Activated T-cell treated with anti-CD3 and anti-CD28 coated beads, Interleukin-2, amount 50 U/mL, for 4 hours (primary cell): ENCODE results near the gene GON4L. TPM values are rescaled to one million over a fixed set of nuclear protein-coding genes. Genes with fewer than 3 reads are reported as not detected.
"Not testable (repeated sequence)": the region's sequence is repeated elsewhere in the genome, so short reads cannot be mapped to it uniquely, and the experiment has no call there.

Experiments
- ATAC-seq, 2 donors: fragments of 200-7000 bp; cut with Tn5 transposase; one replicate each; pipeline ENCODE4 v1.10.0; 2021
- DNase-seq: peaks from one replicate; pipeline ENCODE4 v3.0.0-alpha.2; 2020
- H3K27me3 Mint-ChIP-seq: one replicate; pipeline ENCODE4 v1.8.0; 2021; ENCODE audit warnings: low read depth, mixed read lengths
- H3K36me3 Mint-ChIP-seq: one replicate; pipeline ENCODE4 v1.8.0; 2022; ENCODE audit warnings: mixed read lengths; ENCODE audit not compliant: insufficient read depth
- H3K4me1 Mint-ChIP-seq: one replicate; pipeline ENCODE4 v1.8.0; 2021; ENCODE audit warnings: low read depth, mixed read lengths
- H3K4me3 Mint-ChIP-seq: one replicate; pipeline ENCODE4 v1.8.0; 2021; ENCODE audit warnings: mild to moderate bottlenecking, moderate library complexity, mixed read lengths
- H3K9me3 Mint-ChIP-seq: one replicate; pipeline ENCODE4 v1.8.0; 2021; ENCODE audit warnings: mixed read lengths
- total RNA-seq, 3 donors: library from RNA; stranded (reverse); gene quantifications; one replicate each; pipeline ENCODE4 v1.2.1, GENCODE V29; 2021

GON4L gene
- total RNA-seq, 3 donors from 2014 or later = 42.6 to 48.4 (median 47.8) TPM

DNA sequence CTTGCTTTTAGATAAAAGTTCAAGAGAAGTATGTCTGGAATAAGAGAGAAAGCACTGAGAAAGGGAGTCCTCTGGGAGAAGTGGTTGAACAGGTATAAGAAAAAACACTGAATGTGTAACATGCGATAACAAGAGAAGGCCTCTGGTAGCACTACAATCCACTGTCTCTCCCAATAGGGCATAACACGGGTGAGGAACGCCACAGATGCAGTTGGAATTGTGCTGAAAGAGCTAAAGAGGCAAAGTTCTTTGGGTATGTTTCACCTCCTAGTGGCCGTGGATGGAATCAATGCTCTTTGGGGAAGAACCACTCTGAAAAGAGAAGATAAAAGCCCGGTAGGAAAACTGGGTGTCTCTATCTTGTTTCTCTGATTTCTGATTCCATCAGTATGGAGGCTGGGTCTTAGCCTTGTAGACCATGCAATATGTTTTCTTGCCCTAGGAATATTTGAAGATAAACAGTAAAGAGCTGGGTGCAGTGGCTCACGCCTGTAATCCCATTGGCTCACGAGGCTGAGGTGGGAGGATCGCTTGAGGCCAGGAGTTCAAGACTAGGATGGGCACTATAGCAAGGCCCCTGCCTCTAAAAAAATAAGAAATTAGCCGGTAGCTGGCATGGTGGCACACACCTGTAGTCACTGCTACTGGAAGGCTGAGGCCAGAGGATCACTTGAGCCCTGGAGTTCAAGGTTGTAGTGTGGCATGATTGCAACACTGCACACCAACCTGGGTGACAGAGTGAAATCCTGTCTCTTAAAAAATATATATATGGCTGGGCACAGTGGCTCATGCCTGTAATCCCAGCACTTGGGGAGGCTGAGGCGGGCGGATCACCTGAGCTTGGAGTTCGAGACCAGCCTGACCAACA lies 127.7 kb downstream of the GON4L start:
- Mint-ChIP-seq H3K27me3 (no peaks in the 10 kb centered on the region), H3K4me1 (no peaks in the 10 kb centered on the region), H3K36me3 (peaks cover 17% of the 10 kb centered on the region), H3K9me3 (no peaks in the 10 kb centered on the region), H3K4me3 (no peak overlapping the region)
- DNase-seq = peak; percentile 11
- ATAC-seq = no peak

DNA sequence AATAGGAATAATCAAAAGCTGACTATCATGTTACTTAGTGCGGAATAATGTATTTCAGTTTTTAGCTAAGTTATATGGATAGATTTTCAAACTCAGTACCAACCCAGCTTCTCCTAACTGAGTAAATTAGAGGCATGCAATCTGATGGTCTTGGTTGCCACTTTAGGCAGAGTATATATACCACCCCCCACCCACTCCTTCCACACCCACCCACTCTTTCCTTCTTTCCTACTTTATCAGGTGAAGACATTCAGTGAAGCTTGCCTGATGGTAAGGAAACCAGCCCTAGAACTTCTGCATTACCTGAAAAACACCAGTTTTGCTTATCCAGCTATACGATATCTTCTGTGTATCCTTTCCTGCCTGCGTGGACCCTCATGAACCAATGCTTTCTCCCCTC lies 131.9 kb downstream of the GON4L start:
- ATAC-seq (no peak), DNase-seq (no peak)
- H3K27me3 Mint-ChIP-seq = no peaks in the 10 kb centered on the region
- H3K4me1 Mint-ChIP-seq = no peaks in the 10 kb centered on the region
- peaks cover 8% of the 10 kb centered on the region for H3K36me3 Mint-ChIP-seq
- H3K4me3 Mint-ChIP-seq = no peak overlapping the region
- no peaks in the 10 kb centered on the region for H3K9me3 Mint-ChIP-seq

DNA sequence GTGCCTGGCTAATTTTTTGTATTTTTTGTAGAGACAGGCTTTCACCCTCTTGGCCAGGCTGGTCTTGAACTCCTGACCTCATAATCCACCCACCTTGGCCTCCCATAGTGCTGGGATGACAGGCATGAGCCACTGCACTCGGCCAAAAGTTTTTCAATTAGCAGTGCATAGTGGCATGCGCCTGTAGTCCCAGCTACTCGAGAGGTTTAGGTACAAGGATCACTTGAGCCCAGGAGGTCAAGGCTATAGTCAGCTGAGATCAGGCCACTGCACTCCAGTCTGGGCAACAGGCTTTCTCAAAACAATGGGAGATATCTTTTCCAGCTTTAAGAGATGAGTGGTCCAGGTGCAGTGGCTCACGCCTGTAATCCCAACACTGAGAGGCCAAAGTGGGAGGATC lies 137.3 kb downstream of the GON4L start:
- H3K36me3 Mint-ChIP-seq = peaks cover 6% of the 10 kb centered on the region
- no peaks in the 10 kb centered on the region for H3K9me3 Mint-ChIP-seq

DNA sequence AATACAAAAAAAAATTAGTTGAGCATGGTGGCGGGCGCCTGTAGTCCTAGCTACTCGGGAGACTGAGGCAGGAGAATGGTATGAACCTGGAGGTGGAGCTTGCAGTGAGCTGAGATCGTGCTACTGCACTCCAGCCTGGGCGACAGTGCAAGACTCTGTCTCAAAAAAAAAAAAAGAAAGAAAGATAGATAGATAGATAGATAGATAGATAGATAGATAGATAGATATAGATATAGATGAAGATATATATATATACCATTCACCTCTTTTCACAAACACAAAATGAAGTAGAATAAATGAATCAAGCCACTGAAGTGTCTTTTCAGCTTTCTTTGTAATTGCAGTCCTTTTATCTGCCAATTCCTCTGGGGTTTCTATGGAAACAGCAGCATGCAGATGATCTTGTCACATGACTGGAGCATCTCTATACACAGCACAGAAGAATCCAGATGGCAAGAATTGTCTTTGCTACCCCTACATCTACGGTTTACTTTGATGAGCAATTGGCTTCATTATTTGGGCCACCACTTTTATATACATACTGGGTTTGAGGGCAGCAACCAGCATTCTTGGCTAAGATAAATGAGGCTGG lies 138.4 kb downstream of the GON4L start:
- not testable (repeated sequence) for H3K4me3 Mint-ChIP-seq, H3K27me3 Mint-ChIP-seq, DNase-seq, H3K4me1 Mint-ChIP-seq, H3K36me3 Mint-ChIP-seq, H3K9me3 Mint-ChIP-seq, ATAC-seq

More for the DNA sequence above, 137.3 kb downstream of the GON4L start:
- ATAC-seq (no peak), DNase-seq (no peak)
- H3K27me3 Mint-ChIP-seq = no peaks in the 10 kb centered on the region
- peaks cover 5% of the 10 kb centered on the region for H3K4me1 Mint-ChIP-seq
- H3K4me3 Mint-ChIP-seq = no peak overlapping the region

DNA sequence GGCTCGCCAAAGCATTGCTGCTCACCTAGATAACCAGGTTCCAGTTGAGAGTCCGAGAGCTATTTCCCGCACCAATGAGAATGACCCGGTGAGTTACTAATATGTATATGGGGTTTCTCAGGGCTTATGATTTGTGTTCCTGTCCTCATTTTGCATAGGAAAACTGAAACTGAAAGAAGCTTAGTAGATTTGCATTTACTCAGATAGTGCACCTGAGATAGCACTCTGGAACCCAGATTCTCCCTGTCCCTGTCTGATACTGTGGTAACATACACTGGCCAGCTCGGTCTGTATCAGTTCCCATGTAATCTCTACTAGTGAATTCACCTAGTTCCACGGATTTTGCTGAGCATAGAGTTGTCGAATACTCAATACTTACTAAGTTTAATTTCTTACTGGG lies 140.0 kb downstream of the GON4L start:
- no peaks in the 10 kb centered on the region for H3K9me3 Mint-ChIP-seq
- H3K4me1 Mint-ChIP-seq = peaks cover 5% of the 10 kb centered on the region
- no peaks in the 10 kb centered on the region for H3K27me3 Mint-ChIP-seq
- DNase-seq (no peak), ATAC-seq (no peak)
- no peak overlapping the region for H3K4me3 Mint-ChIP-seq
- H3K36me3 Mint-ChIP-seq = peaks cover 16% of the 10 kb centered on the region

DNA sequence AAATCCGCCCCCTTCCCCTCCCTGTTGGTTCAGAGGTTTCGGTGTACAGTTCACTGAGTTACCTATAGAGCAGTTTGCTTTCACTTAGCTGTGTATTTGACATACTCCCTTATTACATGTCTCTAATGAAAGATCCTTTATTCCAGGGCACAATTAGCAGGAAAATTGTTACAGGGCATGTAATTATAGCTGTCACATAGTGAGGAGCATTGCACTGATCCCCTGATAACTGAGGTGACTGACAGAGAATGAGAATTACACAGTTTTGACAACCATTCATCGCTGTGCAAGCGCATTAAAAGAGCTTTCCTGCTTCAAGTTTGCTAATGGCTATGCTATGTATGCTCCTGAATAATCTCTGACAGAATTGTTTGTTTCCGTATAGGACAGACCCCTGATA lies 141.2 kb downstream of the GON4L start:
- no peak overlapping the region for H3K4me3 Mint-ChIP-seq
- DNase-seq (no peak), ATAC-seq (no peak)
- H3K36me3 Mint-ChIP-seq = peaks cover 16% of the 10 kb centered on the region
- no peaks in the 10 kb centered on the region for H3K27me3 Mint-ChIP-seq
- peaks cover 5% of the 10 kb centered on the region for H3K4me1 Mint-ChIP-seq
- no peaks in the 10 kb centered on the region for H3K9me3 Mint-ChIP-seq

DNA sequence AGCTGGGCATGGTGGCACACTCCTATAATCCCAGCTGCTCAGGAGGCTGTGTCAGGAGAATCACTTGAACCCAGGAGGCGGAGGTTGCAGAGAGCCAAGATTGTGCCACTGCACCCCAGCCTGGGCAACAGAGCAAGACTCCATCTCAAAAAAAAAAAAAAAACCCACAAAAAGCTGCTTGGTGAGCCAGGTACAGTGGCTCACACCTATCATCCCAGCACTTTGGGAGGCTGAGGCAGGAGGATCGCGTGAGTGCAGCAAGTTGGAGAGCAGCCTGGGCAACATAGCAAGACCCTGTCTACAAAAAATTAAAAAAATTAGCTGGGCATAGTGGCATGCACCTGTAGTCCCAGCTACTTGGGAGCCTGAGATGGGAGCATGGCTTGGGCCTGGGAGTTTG lies 142.0 kb downstream of the GON4L start:
- H3K36me3 Mint-ChIP-seq = peaks cover 16% of the 10 kb centered on the region
- H3K9me3 Mint-ChIP-seq, ATAC-seq, DNase-seq, H3K27me3 Mint-ChIP-seq, H3K4me1 Mint-ChIP-seq, H3K4me3 Mint-ChIP-seq: not testable (repeated sequence)

DNA sequence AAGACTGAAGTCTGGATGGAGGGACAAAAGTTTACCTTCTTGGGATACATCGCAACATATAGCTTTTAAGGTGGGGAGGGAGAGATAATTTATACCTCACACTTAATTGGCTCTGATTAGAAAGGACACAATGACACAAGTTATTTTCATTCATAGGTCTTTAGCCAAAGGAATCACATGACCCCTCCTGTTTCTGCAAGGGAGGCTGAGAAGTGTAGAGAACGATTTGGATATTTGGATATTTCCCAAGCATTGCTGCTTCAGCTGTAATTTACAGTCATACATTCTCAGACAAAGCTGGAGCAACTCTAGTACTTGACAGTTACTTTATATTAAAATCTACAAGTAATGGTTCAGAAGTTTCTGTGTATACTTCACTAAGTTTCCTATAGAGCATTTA lies 143.9 kb downstream of the GON4L start:
- peaks cover 19% of the 10 kb centered on the region for H3K36me3 Mint-ChIP-seq
- no peak for DNase-seq
- no peak overlapping the region for H3K4me3 Mint-ChIP-seq
- peaks cover 6% of the 10 kb centered on the region for H3K4me1 Mint-ChIP-seq
- no peaks in the 10 kb centered on the region for H3K27me3 Mint-ChIP-seq
- ATAC-seq = no peak
- H3K9me3 Mint-ChIP-seq = no peaks in the 10 kb centered on the region

DNA sequence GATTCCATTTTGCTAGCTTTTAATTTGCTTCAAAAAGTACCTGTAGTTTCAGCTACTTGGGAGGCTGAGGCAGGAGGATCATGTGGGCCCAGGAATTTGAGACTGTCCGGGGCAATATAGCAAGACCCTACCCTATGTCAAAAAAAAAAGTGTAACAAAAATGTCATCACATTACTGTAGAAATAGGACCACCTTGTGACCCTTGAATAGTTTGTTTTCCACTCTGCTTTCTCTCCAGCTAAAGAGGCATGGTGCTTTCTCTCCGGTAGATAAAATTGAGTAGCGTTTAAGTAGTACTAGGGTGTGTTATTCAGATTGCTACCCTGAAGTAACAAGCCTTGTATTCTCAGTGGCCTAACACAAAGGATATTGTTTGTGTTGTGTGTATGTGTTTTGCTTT lies 144.4 kb downstream of the GON4L start:
- H3K9me3 Mint-ChIP-seq, H3K27me3 Mint-ChIP-seq, ATAC-seq, H3K4me3 Mint-ChIP-seq, DNase-seq, H3K4me1 Mint-ChIP-seq: not testable (repeated sequence)
- peaks cover 20% of the 10 kb centered on the region for H3K36me3 Mint-ChIP-seq

DNA sequence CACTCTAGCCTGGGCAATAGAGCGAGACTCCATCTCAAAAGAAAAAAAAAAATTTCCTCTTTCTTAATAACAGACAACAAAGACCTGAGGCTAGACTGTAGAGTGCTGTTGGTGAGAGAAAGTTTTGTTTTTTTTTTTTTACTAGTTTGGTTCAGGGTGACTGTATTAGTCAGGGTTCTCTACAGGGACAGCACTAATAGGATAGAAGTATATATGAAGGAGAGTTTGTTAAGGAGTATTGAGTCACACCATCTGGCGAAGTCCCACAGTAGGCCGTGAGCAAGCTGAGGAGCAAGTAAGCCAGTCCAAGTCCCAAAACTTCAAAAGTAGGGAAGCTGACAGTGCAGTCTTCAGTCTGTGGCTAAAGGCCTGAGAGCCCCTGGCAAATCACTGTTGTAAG lies 145.6 kb downstream of the GON4L start:
- DNase-seq, H3K9me3 Mint-ChIP-seq, H3K27me3 Mint-ChIP-seq, H3K4me3 Mint-ChIP-seq, ATAC-seq, H3K4me1 Mint-ChIP-seq: not testable (repeated sequence)
- peaks cover 22% of the 10 kb centered on the region for H3K36me3 Mint-ChIP-seq

DNA sequence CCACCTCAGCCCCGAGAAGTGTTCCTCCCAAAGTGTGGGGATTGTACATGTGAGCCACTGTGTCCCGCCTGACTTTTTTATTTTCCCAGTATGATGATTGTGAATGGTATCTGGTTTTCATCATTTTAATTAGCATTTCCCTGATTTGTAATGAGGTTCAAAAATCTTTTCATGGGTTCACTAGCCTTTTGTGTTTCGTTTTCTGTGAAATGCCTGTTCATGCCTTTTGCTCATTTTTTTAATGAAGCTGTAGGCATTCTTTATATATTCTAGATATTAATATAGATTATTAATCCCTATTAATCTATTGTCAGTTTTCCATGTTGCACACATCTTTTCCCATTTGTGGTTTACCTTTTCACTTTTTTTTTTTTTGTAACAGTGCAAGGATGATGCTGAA lies 147.6 kb downstream of the GON4L start:
- no peak for DNase-seq
- no peak overlapping the region for H3K4me3 Mint-ChIP-seq

DNA sequence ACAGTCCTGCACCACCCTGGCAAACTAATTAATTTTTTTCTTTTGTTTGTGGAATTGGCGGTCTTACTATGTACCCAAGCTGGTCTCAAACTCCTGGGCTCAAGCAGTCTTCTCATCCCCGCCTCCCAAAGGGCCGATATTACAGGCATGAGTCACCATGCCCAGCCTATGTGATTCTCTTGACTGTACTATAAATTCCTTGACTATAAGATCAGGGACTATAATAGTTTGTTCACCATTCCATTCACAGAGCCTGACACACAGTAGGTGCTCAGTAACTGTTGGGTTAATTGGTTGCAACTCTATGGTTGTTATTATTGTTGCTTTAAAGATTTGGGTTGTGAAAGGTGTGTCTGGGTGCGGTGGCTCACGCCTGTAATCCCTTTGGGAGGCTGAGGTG lies 150.9 kb downstream of the GON4L start:
- Mint-ChIP-seq H3K4me3 (no peak overlapping the region), H3K27me3 (no peaks in the 10 kb centered on the region), H3K36me3 (peaks cover 8% of the 10 kb centered on the region), H3K9me3 (no peaks in the 10 kb centered on the region), H3K4me1 (peaks cover 19% of the 10 kb centered on the region)
- ATAC-seq (no peak), DNase-seq (no peak)

More for the DNA sequence above, 147.6 kb downstream of the GON4L start:
- H3K4me1 Mint-ChIP-seq = peaks cover 8% of the 10 kb centered on the region
- no peaks in the 10 kb centered on the region for H3K27me3 Mint-ChIP-seq
- ATAC-seq = no peak
- no peaks in the 10 kb centered on the region for H3K9me3 Mint-ChIP-seq
- H3K36me3 Mint-ChIP-seq = peaks cover 21% of the 10 kb centered on the region

DNA sequence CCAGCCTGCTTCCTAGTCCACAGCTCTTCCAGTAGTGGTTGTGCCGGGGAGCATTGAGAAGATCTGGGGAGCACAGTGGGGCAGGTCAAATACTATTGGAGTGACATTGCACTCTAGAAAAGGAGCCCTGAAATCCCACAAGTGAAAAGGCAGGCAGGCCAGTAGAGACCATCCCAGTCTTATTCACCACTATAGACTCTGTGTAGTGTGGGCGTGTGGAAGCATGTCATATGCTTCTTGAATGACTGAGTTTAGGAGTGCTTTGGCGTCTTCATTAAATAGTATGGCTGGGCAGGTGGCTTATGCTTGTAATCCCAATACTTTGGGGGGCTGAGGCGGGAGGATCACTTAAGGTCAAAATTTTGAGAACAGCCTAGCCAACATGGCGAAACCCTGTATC lies 152.6 kb downstream of the GON4L start:
- peaks cover 21% of the 10 kb centered on the region for H3K4me1 Mint-ChIP-seq
- not testable (repeated sequence) for H3K4me3 Mint-ChIP-seq, H3K36me3 Mint-ChIP-seq, DNase-seq, H3K9me3 Mint-ChIP-seq, H3K27me3 Mint-ChIP-seq
- peak in 1 of 2 donors; percentile 35 for ATAC-seq

DNA sequence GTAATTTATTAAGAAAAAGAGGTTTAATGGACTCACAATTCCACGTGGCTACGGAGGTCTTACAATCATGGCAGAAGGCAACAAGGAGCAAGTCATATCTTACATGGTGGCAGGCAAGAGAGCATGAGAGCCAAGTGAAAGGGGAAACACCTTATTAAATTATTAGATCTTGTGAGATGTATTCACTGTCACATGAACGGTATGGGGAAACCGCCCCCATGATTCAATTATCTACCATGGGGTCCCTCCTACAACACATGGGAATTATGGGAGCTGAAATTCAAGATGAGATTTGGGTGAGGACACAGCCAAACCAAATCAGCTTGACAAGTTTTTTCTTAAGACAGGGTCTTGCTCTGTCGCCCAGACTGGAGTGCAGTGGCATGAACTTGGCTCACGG lies 153.8 kb downstream of the GON4L start:
- Mint-ChIP-seq H3K9me3 (no peaks in the 10 kb centered on the region), H3K4me1 (peaks cover 27% of the 10 kb centered on the region), H3K4me3 (no peak overlapping the region), H3K27me3 (no peaks in the 10 kb centered on the region), H3K36me3 (peaks cover 14% of the 10 kb centered on the region)
- ATAC-seq (no peak), DNase-seq (no peak)

DNA sequence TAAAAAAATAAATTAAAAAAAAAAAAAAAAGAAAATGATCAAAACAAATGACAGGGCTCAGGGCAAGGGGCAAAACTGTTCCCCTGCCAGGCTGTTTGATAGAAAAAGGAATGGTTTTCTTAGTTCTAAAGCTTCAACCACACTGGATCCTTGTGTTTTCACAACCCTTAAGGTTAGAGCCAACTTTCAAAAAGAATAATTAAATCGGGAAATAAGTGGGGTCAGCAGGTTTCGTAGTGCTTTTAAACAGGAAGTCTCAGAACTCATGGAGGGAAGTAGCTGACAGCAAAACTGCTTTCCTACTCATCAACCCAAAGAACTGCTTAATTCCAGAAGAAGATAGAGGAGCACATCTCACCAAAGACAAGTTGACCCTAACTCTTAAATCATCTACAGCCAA lies 155.3 kb downstream of the GON4L start:
- ATAC-seq = not testable (repeated sequence)

More for the DNA sequence above, 155.3 kb downstream of the GON4L start:
- H3K27me3 Mint-ChIP-seq, DNase-seq, H3K9me3 Mint-ChIP-seq, H3K4me3 Mint-ChIP-seq: not testable (repeated sequence)
- peaks cover 34% of the 10 kb centered on the region for H3K4me1 Mint-ChIP-seq
- H3K36me3 Mint-ChIP-seq = peaks cover 16% of the 10 kb centered on the region
